Measurements from ENCODE around the gene KCTD3.

Gene KCTD3

GRCh38 chr1:215635827-215636226, 68.7 kb downstream of the KCTD3 start:
- DNase-seq (ENCODE audit: low read depth) = no peak
- TF ChIP-seq CTCF (IDR thresholded peaks at IDR 0.05; ENCODE audit: insufficient read depth, low read depth, low read length, missing control alignments) = no peak
- H3K4me3 ChIP-seq (ENCODE audit: low read length) = no peak overlapping the region

GRCh38 chr1:215636258-215636965, 69.3 kb downstream of the KCTD3 start:
- TF ChIP-seq CTCF (IDR thresholded peaks at IDR 0.05; ENCODE audit: insufficient read depth, low read depth, low read length, missing control alignments) = no peak
- peak; percentile 33 for DNase-seq (ENCODE audit: low read depth)

GRCh38 chr1:215637041-215637573, 70.0 kb downstream of the KCTD3 start:
- TF ChIP-seq CTCF (IDR thresholded peaks at IDR 0.05; ENCODE audit: insufficient read depth, low read depth, low read length, missing control alignments) = no peak
- H3K4me3 ChIP-seq (ENCODE audit: low read length) = no peak overlapping the region
- DNase-seq (ENCODE audit: low read depth) = peak; percentile 32

More at GRCh38 chr1:215636258-215636965, 69.3 kb downstream of the KCTD3 start:
- H3K4me3 ChIP-seq (ENCODE audit: low read length) = no peak overlapping the region

GRCh38 chr1:215640429-215641148, 73.5 kb downstream of the KCTD3 start:
- no peak overlapping the region for H3K4me3 ChIP-seq (ENCODE audit: low read length)
- no peak for DNase-seq (ENCODE audit: low read depth)
- no peak for TF ChIP-seq CTCF (IDR thresholded peaks at IDR 0.05; ENCODE audit: insufficient read depth, low read depth, low read length, missing control alignments)

- no peak for TF ChIP-seq CTCF (IDR thresholded peaks at IDR 0.05; ENCODE audit: insufficient read depth, low read depth, low read length, missing control alignments)
- DNase-seq (ENCODE audit: low read depth) = no peak
- H3K4me3 ChIP-seq (ENCODE audit: low read length) = no peak overlapping the region
These were observed 76.7 kb downstream of the KCTD3 start for GRCh38 chr1:215643592-215644321.

- no peak overlapping the region for H3K4me3 ChIP-seq (ENCODE audit: low read length)
- DNase-seq (ENCODE audit: low read depth) = no peak
- TF ChIP-seq CTCF (IDR thresholded peaks at IDR 0.05; ENCODE audit: insufficient read depth, low read depth, low read length, missing control alignments) = no peak
These were observed 78.1 kb downstream of the KCTD3 start for GRCh38 chr1:215645182-215645581.
